Fibroblast of gingiva (primary cell): ENCODE data around the gene TRAPPC10.

Experiments used
- DNase-seq: peaks from one replicate; pipeline ENCODE4 v3.0.0-alpha.2; 2011; ENCODE audit warnings: low read depth

The TRAPPC10 gene

GRCh38 chr21:44011579-44012473, at the start of gene TRAPPC10:
TSS of gene TRAPPC10 (plus strand) at chr21:44012309. CDS start at chr21:44012494, 185 bp downstream.
- peak; percentile 87 for DNase-seq

GRCh38 chr21:43965911-43966585, 46.1 kb upstream of the TRAPPC10 start:
- no peak for DNase-seq

GRCh38 chr21:43966946-43967512, 45.1 kb upstream of the TRAPPC10 start:
- no peak for DNase-seq

GRCh38 chr21:43967981-43968380, 44.1 kb upstream of the TRAPPC10 start:
- DNase-seq = no peak

- DNase-seq = no peak
Observed at GRCh38 chr21:43968410-43969114, 43.5 kb upstream of the TRAPPC10 start.

- DNase-seq = no peak
Observed at GRCh38 chr21:43969115-43969444, 43.0 kb upstream of the TRAPPC10 start.

GRCh38 chr21:43970551-43970950, 41.6 kb upstream of the TRAPPC10 start:
- no peak for DNase-seq

- DNase-seq = no peak
Observed at GRCh38 chr21:43971201-43971991, 40.7 kb upstream of the TRAPPC10 start.

- no peak for DNase-seq
Observed at GRCh38 chr21:43971992-43972255, 40.2 kb upstream of the TRAPPC10 start.

GRCh38 chr21:43972850-43973633, 39.1 kb upstream of the TRAPPC10 start:
- no peak for DNase-seq

- no peak for DNase-seq
Observed at GRCh38 chr21:43973634-43973955, 38.5 kb upstream of the TRAPPC10 start.

- no peak for DNase-seq
Observed at GRCh38 chr21:43974791-43975468, 37.2 kb upstream of the TRAPPC10 start.

- DNase-seq = peak; percentile 42
Observed at GRCh38 chr21:43975469-43976098, 36.5 kb upstream of the TRAPPC10 start.

- peak; percentile 78 for DNase-seq
Observed at GRCh38 chr21:43976661-43977060, 35.4 kb upstream of the TRAPPC10 start.

GRCh38 chr21:43978060-43978459, 34.0 kb upstream of the TRAPPC10 start:
- no peak for DNase-seq

GRCh38 chr21:43979654-43980053, 32.5 kb upstream of the TRAPPC10 start:
- DNase-seq = no peak

GRCh38 chr21:43981151-43981870, 30.8 kb upstream of the TRAPPC10 start:
- no peak for DNase-seq

- DNase-seq = no peak
Observed at GRCh38 chr21:43981871-43982210, 30.3 kb upstream of the TRAPPC10 start.

- no peak for DNase-seq
Observed at GRCh38 chr21:43982489-43983078, 29.5 kb upstream of the TRAPPC10 start.
